ENCODE results near the gene LILRB3.
A peak's percentile ranks its signal among the peaks of the same experiment; 100 is the strongest.
"Not testable (repeated sequence)": the region's sequence is repeated elsewhere in the genome, so short reads cannot be mapped to it uniquely, and the experiment has no call there.

The LILRB3 gene

DNA sequence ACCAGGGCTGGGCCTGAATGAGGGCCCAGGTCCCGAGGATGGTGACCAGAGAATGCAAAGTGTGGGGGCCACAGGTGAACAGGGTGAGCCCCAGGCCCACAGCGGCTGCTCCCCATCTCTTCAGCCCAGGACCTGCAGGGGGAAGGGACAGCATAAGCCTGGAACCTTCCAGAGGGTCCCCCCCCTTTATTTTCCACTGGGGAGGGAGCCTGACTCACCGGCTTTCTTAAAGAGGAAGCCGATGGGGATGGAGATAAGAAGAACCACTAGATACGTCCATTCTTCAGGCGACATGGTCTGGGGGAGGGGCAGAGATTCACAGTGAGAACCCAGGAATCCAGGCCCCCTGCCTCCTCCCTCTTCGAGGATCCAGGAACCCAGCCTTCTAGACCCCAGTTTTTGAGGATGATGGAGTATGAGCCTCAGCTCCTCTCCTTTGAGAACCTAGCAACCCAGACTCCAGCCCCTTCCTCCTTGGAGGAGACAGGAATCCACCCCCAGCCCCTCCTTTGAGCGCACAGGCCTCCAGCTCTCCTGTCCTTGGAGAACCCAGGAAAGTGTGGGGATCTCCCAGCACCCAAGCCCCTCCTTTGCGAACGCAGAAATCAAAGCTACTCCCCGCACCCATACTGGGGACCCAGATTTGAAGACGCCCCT lies 34.5 kb downstream of the LILRB3 start:
- no peak for DNase-seq (ENCODE audit: low spot score)
- TF ChIP-seq CTCF (IDR thresholded peaks at IDR 0.05) = no peak
- Histone ChIP-seq H3K27ac (peak overlapping the region; percentile 95 to 99), H3K4me3 (peak overlapping the region; percentile 94)

DNA sequence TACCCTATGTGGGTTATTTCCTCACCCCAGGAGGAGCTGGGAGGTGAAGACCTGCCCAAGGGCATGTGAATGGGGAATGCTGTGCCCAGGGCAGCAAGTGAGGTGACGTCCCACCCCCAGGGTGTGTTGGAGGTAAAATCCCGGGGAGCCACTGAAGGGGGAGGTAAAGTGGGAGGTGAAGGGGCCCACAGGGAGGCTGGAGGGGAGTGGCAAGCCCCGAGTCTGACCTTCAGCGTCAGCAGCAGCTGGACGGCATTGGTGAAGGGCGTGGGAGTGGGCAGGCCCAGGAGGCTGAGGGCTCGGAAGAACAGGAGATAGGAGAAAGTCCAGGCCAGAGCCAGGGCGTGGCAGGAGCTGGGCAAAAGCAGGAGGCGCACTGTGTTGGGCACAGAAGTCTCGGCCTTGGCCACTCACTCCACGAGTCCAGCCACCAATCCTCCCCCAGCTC lies 35.8 kb downstream of the LILRB3 start:
- no peak overlapping the region for H3K27ac ChIP-seq

DNA sequence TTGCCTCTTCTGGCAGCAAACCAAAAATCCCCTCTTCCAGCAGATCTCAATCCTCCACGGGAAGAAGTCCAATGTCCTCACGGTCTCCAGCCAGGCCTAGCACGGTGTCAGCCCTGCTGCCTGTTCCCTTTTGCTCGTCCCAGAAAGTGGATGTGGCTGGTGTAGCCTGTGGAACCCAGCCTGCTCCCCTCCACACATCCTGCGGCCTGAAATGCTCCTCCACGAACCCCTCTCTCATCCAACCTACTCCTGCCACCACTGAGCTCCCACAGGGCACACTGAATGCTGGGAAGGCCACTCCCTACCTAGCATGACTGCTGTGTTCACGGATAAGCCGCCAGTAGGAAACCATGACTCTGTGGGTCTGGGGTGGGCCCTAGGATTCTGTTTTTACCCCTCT lies 36.5 kb downstream of the LILRB3 start:
- no peak for TF ChIP-seq CTCF (IDR thresholded peaks at IDR 0.05)
- Histone ChIP-seq H3K4me3 (no peak overlapping the region), H3K27ac (no peak overlapping the region)
- DNase-seq (ENCODE audit: low spot score) = no peak

More for the DNA sequence above, 35.8 kb downstream of the LILRB3 start:
- no peak for TF ChIP-seq CTCF (IDR thresholded peaks at IDR 0.05)
- no peak overlapping the region for H3K4me3 ChIP-seq
- DNase-seq (ENCODE audit: low spot score) = no peak

DNA sequence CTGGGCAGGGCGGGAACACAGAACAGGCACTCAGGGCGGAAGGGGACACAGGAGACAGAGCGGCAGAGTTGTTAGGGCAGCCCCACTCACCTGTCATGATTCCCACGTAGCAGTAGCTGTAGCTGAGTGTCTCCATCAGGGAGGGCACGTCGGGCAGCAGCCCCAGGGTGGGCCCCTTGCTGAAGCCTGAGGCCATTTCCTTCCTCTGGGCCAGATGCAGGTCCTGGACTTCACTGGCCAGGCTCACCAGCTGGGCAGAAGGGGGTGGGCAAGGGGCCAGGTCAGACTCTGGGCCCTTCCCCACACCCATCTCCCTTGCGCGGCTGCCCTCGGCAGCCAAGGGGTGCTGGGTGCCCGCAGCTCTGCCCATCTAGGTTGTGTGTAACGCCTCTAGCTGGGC lies 39.4 kb downstream of the LILRB3 start:
- no peak for TF ChIP-seq CTCF (IDR thresholded peaks at IDR 0.05)
- no peak for DNase-seq (ENCODE audit: low spot score)
- Histone ChIP-seq H3K4me3 (no peak overlapping the region), H3K27ac (no peak overlapping the region)

DNA sequence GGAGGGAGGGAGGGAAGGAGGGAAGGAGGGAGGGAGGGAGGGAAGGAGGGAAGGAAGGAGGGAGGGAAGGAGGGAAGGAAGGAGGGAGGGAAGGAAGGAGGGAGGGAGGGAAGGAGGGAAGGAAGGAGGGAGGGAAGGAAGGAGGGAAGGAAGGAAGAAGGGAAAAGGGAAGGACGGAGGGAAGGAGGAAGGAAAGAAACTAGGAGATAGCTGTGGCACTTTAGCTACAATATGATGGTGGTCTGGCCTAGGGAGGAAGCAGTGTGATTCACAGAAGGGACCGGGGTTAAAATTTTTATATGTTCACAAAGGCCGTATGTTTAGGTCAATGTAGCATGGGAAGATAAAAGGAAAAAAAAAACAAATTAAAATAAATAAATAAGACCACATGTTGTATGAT lies 40.9 kb downstream of the LILRB3 start:
- not testable (repeated sequence) for H3K27ac ChIP-seq; H3K4me3 ChIP-seq; DNase-seq (ENCODE audit: low spot score)

- Histone ChIP-seq H3K4me3 (no peak overlapping the region), H3K27ac (no peak overlapping the region)
- no peak for DNase-seq (ENCODE audit: low spot score)
- no peak for TF ChIP-seq CTCF (IDR thresholded peaks at IDR 0.05)
These were observed 42.1 kb downstream of the LILRB3 start for GRCh38 chr19:54180691-54181091.

DNA sequence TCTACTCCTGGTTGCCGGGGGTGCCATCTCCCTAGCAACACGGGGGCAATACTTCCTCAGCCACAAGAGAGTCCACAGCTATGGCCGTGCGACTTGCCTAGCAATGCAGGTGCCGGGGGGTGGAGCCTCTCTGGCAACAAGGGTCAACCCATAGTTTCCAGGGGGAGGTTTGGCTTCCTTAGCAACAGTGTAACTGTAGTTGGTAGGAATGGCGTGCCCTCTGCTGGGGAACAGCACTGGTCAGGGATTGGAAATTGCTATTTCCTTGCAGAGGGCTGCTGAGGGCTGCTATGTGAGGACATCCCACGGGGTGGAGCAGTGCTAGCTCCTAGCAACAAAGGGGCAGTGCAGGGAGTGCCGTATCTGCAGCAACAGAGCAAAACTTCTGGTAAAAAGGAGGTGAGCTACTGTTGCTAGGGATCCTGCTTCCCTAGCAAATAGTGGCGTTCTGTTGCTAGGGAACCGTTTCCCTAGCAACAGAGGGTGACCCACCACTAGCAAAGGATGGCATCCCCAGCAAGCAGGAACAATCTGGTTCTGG lies 42.8 kb downstream of the LILRB3 start:
- TF ChIP-seq CTCF (IDR thresholded peaks at IDR 0.05) = no peak
- Histone ChIP-seq H3K27ac (no peak overlapping the region), H3K4me3 (no peak overlapping the region)
- DNase-seq (ENCODE audit: low spot score) = no peak
